Hypothalamus (tissue), 51 donors: ENCODE data around the gene SMIM13.
"Not testable (repeated sequence)": the region's sequence is repeated elsewhere in the genome, so short reads cannot be mapped to it uniquely, and the experiment has no call there.

ENCODE experiments used
- DNase-seq, 51 donors: peaks; one replicate each; lab custom pipeline; 2025; lab: John Stamatoyannopoulos, UW

Gene SMIM13

GRCh38 chr6:11083491-11083890 is 10.1 kb upstream of the SMIM13 start:
- no peak for DNase-seq

DNA sequence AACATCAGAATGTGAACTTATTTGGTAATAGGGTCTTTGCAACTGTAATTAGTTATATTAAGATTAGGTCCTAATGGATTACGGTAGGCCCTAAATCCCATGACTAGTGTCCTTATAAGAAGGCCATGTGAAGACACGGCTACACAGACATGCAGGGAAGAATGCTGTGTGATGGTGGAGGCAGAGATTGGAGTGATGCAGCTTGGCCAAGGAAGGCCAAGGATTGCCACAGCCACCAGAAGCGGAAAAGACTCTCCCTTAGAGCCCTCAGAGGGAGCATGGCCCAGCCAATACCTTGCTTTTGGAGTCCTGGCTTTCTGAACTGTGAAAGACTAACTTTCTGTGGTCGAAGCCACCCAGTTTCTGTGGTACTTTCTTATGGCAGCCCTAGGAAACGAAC is 9.7 kb upstream of the SMIM13 start:
- DNase-seq = no peak

GRCh38 chr6:11085758-11086435 is 7.7 kb upstream of the SMIM13 start:
- DNase-seq = no peak

- DNase-seq = not testable (repeated sequence)
Observed at GRCh38 chr6:11087141-11087812, 6.4 kb upstream of the SMIM13 start.

DNA sequence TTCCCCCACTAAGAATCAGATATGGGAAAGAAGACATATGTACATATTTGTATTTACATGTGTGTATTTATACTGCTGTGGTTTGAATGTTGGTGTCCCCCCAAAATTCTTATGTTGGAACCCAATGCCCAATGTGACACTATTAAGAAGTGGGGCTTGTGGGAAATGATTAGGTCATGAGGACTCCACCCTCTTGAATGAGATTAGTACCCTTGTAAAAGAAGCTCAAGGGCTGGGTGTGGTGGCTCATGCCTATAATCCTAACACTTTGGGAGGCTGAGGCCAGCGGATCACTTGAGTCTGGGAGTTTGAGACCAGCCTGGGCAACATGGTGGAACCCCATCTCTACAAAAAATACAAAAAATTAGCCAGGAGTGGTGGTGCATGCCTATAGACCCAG is 3.9 kb upstream of the SMIM13 start:
- DNase-seq = no peak

DNA sequence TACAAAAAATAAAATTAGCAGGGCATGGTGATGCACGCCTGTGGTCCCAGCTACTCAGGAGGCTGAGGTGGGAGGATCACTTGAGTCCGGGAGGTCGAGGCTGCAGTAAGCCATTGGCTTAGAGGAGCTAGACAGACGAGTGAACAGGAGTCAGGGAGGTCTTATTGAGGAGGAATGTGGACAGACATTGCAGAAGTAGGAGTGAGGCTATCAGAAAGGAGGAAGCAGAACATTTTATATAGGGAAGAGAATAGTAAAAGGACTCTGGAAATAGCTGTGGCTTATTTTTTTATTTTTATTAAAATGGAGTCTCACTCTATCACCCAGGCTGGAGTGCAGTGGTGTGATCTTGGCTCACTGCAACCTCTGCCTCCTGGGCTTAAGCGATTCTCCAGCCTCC is 2.5 kb upstream of the SMIM13 start:
- DNase-seq = not testable (repeated sequence)

DNA sequence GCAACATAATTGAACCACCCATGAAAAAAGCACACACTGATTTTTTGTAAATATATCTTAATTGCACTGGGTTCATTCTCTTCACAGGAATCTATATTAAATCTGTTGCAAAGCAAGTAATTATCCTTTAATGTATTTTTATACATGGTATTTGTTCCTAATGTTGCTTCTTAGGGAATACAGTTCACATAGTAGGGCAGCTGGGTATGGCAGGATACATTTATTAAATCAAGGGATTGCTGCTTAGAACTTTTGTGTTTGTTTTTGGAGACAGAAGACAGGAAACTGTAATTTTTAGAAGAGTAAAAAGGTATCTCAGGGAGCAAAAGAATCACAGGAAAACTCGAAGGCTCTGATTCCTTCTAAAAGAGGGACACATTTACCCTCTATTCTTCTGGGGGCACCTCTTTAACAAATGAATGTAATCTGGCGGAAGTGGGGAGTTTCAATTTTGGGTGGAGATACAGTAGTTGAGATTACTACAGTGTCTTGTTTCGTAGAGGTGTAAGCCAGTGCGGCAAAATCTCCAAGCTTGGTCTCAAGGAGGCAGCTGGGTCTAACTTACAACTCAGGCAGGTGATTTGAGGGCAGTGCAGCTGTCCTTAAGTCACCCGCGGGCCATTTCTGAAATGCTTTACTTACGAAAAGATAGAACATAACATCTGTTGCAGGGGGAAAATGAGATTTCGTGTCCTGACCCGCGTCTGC is 812 bp upstream of the SMIM13 start:
- DNase-seq = peak in 2 of 51 donors; percentile 50 to 51

- peak in 1 of 51 donors; percentile 67 for DNase-seq
Observed at GRCh38 chr6:11093376-11093625, 333 bp upstream of the SMIM13 start.

- peak in 28 of 51 donors; percentile 7 to 65 (median 32) for DNase-seq
Observed at GRCh38 chr6:11094411-11094851, 797 bp downstream of the SMIM13 start.

DNA sequence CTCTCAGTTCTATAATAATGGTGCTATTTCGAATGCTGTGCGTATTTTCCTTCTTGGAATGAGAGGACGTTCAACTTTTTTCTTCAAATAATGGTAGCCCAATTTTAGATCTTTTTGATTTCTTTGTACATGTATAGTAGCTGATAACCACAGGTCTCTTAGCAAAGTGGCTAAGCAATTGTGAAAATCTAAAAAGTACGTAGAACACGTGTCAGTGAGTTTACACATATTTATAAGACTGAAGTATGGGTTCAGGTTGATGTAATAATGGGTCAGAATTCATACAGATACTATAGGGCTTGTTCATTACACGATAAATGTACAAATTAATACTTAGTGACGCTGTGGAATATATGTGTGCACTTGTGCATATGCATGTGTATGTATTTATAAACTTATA is 1.3 kb downstream of the SMIM13 start:
- DNase-seq = no peak

- DNase-seq = peak in 1 of 51 donors; percentile 10
Observed at GRCh38 chr6:11096109-11096508, 2.5 kb downstream of the SMIM13 start.

DNA sequence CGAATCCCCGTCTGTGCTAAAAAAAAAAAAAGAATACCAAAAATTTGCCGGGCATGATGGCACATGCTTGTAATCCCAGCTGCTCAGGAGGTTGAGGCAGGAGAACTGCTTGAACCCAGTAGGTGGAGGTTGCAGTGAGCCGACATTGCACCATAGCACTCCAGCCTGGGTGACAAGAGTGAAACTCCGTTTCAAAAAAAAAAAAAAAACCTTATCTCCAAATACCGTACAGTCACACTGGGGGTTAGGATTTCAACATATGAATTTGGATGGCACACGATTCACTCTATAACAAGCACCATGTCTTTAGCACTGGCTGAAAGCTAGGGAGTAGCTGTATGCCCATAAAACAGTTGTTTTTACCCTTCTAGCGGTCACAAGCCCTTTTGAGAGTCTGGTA is 3.8 kb downstream of the SMIM13 start:
- no peak for DNase-seq

- no peak for DNase-seq
Observed at GRCh38 chr6:11098004-11098403, 4.4 kb downstream of the SMIM13 start.

DNA sequence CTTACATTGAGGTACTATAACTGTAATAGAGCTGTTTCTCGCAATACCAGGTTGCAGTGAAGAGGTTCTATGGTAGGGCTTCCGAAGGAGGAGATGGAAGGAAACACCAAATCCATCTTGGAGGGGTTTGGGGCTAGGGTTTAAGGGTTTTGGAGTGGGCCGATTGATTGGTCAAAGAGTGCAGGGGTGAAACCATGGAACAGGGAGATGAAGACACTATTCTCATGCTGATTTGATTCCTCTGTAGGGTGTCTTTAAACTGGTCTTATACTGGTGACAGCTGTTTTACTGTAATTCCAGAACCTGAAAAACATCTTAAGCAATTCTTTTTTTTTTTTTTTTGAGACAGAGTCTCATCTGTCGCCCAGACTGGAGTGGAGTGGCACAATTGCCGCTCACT is 7.8 kb downstream of the SMIM13 start:
- DNase-seq = no peak

DNA sequence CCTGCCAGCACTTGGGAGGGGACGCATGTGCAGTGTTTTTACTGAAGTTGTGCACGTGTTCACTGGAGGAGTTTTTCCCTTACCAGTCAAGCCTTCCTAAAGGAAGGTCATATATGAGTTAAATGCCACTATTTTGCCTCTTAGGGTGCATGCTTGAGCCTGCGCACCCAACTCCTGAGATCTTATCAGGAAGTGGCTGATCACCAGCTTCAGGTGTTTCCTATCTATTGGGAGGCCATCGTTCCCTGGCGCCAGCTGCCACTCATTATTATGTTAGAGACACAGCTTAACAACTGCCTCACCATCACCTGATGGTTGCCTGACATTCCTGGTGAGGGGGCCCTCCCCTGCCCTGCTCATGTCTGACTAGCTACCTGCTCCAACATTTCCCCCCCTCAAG is 9.4 kb downstream of the SMIM13 start:
- no peak for DNase-seq

DNA sequence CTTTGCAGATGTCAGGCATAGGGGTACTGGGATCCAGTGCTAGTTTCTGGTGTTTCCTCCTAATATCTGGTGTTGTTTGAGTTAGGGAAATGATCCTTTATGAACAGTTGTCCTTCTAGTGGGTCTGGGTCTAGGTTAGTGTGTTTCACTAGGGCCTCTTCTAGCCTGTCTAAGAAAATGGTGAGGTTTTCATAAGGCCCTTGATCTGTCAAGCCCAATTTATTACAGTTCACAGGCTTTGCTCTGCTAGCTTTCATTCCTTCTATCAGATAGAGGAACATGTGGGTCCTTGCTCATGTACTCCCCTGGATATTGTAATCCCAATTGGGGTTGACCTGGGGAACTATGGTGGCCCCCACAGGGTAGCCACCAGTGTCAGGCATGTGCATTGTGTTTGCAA is 15.1 kb downstream of the SMIM13 start:
- DNase-seq = no peak

DNA sequence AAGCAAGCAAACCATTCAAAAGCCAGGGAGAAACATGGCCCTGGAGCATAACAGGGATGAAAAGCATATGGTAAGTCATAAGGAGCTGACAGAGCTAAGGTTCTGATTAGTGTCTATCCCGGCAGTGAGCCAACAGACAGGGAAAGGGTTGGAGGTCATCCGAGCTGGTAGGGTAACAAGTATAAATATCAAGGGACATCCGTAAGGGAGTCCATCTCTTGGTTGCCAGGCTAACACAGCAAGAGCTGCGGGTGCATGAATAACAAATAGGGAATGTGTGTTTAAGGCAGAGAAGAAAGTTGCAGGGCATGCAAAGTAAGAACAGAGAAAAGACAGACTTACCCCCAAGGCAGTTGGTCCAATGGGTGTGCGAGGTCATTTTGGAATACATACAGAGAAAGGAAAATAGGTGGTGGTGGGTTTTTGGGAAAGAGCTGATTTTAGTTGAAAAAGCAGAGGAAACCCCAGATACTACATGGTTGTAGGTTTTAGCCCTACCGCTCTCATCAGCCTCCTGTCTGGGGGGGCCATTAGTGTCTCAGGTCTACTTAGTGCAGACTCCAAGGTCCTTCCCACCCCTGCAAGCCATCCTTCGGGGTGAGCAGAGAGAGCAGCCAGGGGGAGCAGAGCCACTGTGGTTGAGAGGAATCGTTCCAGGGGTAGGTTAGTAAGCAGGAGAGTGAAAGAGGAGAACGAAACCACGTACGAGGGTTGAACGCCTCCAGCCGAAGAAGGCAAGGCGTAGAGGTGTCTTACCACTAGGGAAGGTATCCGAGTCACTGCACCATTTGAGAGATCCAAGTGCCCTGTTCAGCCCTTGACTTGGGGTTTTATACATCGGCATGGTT is 17.5 kb downstream of the SMIM13 start, which contains the start of gene ERVFRD-1:
Gene ERVFRD-1, minus strand, starts transcription at position 805 of the 848 bp plus-strand sequence. CDS start 6,415 bp downstream, outside the sequence.
- DNase-seq = no peak

- no peak for DNase-seq
Observed at GRCh38 chr6:11111769-11112437, 18.3 kb downstream of the SMIM13 start.

DNA sequence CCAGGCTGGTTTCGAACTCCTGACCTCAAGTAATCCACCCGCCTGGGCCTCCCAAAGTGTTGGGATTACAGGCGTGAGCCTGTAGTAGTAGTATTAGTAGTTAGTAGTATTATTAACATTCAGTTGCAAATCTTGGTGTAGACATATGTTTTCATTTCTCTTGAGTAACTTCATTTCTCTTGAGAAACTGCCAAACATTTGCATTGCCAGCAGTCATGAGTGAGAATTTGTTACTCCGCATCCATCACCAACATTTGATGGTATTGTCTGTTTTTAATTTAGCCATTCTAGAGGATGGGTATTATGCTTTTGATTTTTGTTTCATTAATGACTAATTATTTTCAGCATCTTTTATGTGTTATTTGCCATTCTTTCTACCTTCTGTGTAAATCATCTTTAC is 19.4 kb downstream of the SMIM13 start:
- DNase-seq = no peak

- DNase-seq = not testable (repeated sequence)
Observed at GRCh38 chr6:11115808-11116536, 22.3 kb downstream of the SMIM13 start.
